K562 (cell line): ENCODE data around the gene C1QC. TPM values are rescaled to one million over a fixed set of nuclear protein-coding genes. Genes with fewer than 3 reads are reported as not detected.

Experiments
- ATAC-seq: fragments of 200-7000 bp; cut with Tn5 transposase; 3 replicates; pipeline ENCODE4 v1.9.1; 2020; ENCODE audit warnings: moderate library complexity
- BruUV-seq: library from RNA; stranded (reverse); fragments of 400-500 nt; replicated peaks from 2 replicates; lab custom pipeline; 2021; lab: Mats Ljungman, UMichigan
- CTCF ChIA-PET: fragments of 300-600 bp; formaldehyde crosslinking; extraction: SDS; loops from one replicate; lab custom pipeline; 2021; ENCODE audit warnings: low intra/inter-chr PET ratio; lab: Yijun Ruan, JAX
- POLR2A ChIA-PET: fragments of 300-600, 350-650 bp; sonication (Branson Sonifier 250); formaldehyde crosslinking; extraction: SDS; loops from one replicate; lab custom pipeline; 2021; ENCODE audit warnings: antibody characterized with exemption, inconsistent platforms; lab: Yijun Ruan, JAX
- DNase-seq, 4 experiments: peaks; one replicate each; pipeline versions ENCODE4 v3.0.0 to v3.0.0-alpha.2; 2011 to 2018; ENCODE audit warnings: low spot score in 3 of 4, mixed read lengths in 3 of 4; ENCODE audit errors: extremely low read depth in 1 of 4
- FAIRE-seq: peaks from 2 replicates; lab custom pipeline; 2011; peaks lifted over from hg19 to GRCh38; lab: Jason Lieb, UNC
- H2AFZ ChIP-seq: 2 replicates; pipeline ENCODE4 v1.6.0; 2011; ENCODE audit warnings: low read depth, low read length, control low read depth, inconsistent platforms
- H3K27ac ChIP-seq: fragments of 200-600 bp; 3 replicates; pipeline ENCODE4 v1.8.0; 2011; ENCODE audit warnings: low read depth, mild to moderate bottlenecking, control low read depth, inconsistent platforms, low read length, moderate library complexity, mixed read lengths; ENCODE audit errors: extremely low read depth
- H3K27me3 ChIP-seq, 2 experiments: fragments of 300-600 bp in 1 of 2; 2 replicates in 1 of 2; 3 replicates in 1 of 2; pipeline versions ENCODE4 v1.6.0 to v1.8.0; 2011; ENCODE audit warnings: inconsistent platforms in 2 of 2, low read length in 2 of 2, mild to moderate bottlenecking in 1 of 2, mixed read lengths in 1 of 2, moderate library complexity in 1 of 2; ENCODE audit not compliant: control insufficient read depth in 2 of 2, insufficient read depth in 2 of 2
- H3K36me3 ChIP-seq: fragments of 300-600 bp; 3 replicates; pipeline ENCODE4 v1.8.0; 2011; ENCODE audit warnings: mild to moderate bottlenecking, low read length, inconsistent platforms; ENCODE audit not compliant: control insufficient read depth, insufficient read depth
- H3K4me1 ChIP-seq, 2 experiments: fragments of 200-600 bp in 1 of 2; replicated peaks in 1 of 2; 2 replicates in 1 of 2; 3 replicates in 1 of 2; pipeline versions ENCODE4 v1.5.1 to v1.8.0; 2011; ENCODE audit warnings: inconsistent platforms in 2 of 2, low read length in 2 of 2, mild to moderate bottlenecking in 1 of 2, mixed read lengths in 1 of 2, moderate library complexity in 1 of 2; ENCODE audit not compliant: control insufficient read depth in 2 of 2, insufficient read depth in 2 of 2
- H3K4me2 ChIP-seq: 2 replicates; pipeline ENCODE4 v1.6.1; 2011; ENCODE audit warnings: low read length, control low read depth, inconsistent platforms, mixed read lengths; ENCODE audit not compliant: insufficient read depth
- H3K4me3 ChIP-seq: fragments of 200-600 bp; sonication (generic), shearing (Covaris generic); 2 replicates; pipeline ENCODE4 v1.5.1; 2016; ENCODE audit warnings: control low read depth, inconsistent platforms
- H3K79me2 ChIP-seq: fragments of 200-600 bp; 3 replicates; pipeline ENCODE4 v1.8.0; 2011; ENCODE audit warnings: low read length, inconsistent platforms; ENCODE audit not compliant: control insufficient read depth, insufficient read depth
- H3K9ac ChIP-seq, 2 experiments: 2 replicates each; pipeline versions ENCODE4 v1.6.0 to v1.6.1; 2011; ENCODE audit warnings: low read depth in 2 of 2, low read length in 2 of 2, control low read depth in 1 of 2, inconsistent platforms in 1 of 2, mild to moderate bottlenecking in 1 of 2, mixed read lengths in 1 of 2; ENCODE audit not compliant: insufficient read depth in 1 of 2
- H3K9me1 ChIP-seq: one replicate; pipeline ENCODE4 v1.6.0; 2011; ENCODE audit warnings: inconsistent platforms, mild to moderate bottlenecking, low read length, moderate library complexity; ENCODE audit not compliant: control insufficient read depth, insufficient read depth
- H3K9me3 ChIP-seq: replicated peaks from 2 replicates; pipeline ENCODE4 v1.5.1; 2011; ENCODE audit warnings: low read depth, low read length, inconsistent platforms; ENCODE audit not compliant: control insufficient read depth, insufficient read depth
- H4K20me1 ChIP-seq: replicated peaks from 2 replicates; pipeline ENCODE4 v1.6.1; 2011; ENCODE audit warnings: low read length, inconsistent platforms, mixed read lengths; ENCODE audit not compliant: control insufficient read depth, insufficient read depth
- BCLAF1 ChIP-seq, 2 experiments: fragments of 450-650 bp in 1 of 2; IDR thresholded peaks; 2 replicates each; pipeline ENCODE4 v1.6.1; 2011 to 2017; ENCODE audit warnings: low read depth in 2 of 2, antibody characterized with exemption in 1 of 2, borderline replicate concordance in 1 of 2, low read length in 1 of 2, mild to moderate bottlenecking in 1 of 2, mixed read lengths in 1 of 2; ENCODE audit not compliant: control insufficient read depth in 1 of 2
- MTA3 ChIP-seq: fragments of 450-650 bp; formaldehyde crosslinking; IDR thresholded peaks from 2 replicates; pipeline ENCODE4 v1.6.1; 2017; ENCODE audit warnings: mild to moderate bottlenecking, borderline replicate concordance
- PBX2 ChIP-seq, 2 experiments: IDR thresholded peaks in 1 of 2; conservative IDR thresholded peaks in 1 of 2; 2 replicates each; pipeline ENCODE4 v1.6.1; 2016; ENCODE audit warnings: low read depth in 2 of 2, mild to moderate bottlenecking in 1 of 2, missing compliant biosample characterization in 1 of 2, missing genetic modification characterization in 1 of 2, moderate library complexity in 1 of 2
- PHTF2 ChIP-seq: fragments of 250-450 bp; sonication (Bioruptor Pico); IDR thresholded peaks from 2 replicates; pipeline ENCODE4 v1.5.0; 2021; ENCODE audit warnings: mild to moderate bottlenecking
- RAD21 ChIP-seq, 2 experiments: fragments of 250-450 bp in 1 of 2; fragments of 450-650 bp in 1 of 2; sonication (Bioruptor Pico) in 1 of 2; formaldehyde crosslinking in 1 of 2; IDR thresholded peaks in 1 of 2; conservative IDR thresholded peaks in 1 of 2; 2 replicates each; pipeline versions ENCODE4 v1.4.0 to v1.8.0; 2020 to 2022; ENCODE audit warnings: mild to moderate bottlenecking in 2 of 2, moderate library complexity in 1 of 2
- SRSF9 ChIP-seq: fragments of 200-400 bp; formaldehyde crosslinking; IDR thresholded peaks from 2 replicates; pipeline ENCODE4 v1.6.1; 2017; ENCODE audit warnings: low read depth, low read length, borderline replicate concordance
- TBL1XR1 ChIP-seq, 2 experiments: IDR thresholded peaks; 2 replicates each; pipeline ENCODE4 v1.6.1; 2012; ENCODE audit warnings: improper control_type of control experiment in 2 of 2, low read length in 2 of 2, mild to moderate bottlenecking in 1 of 2
- THAP12 ChIP-seq: fragments of 250-450 bp; sonication (Bioruptor Pico); IDR thresholded peaks from 2 replicates; pipeline ENCODE4 v1.9.0; 2021; ENCODE audit warnings: mild to moderate bottlenecking, inconsistent platforms
- ZNF12 ChIP-seq: sonication (generic); formaldehyde crosslinking; IDR thresholded peaks from 2 replicates; pipeline ENCODE4 v1.4.0; 2020; ENCODE audit warnings: mild to moderate bottlenecking, missing genetic modification reagents
- WGBS: fragments of 100-300 bp; shearing (Covaris generic); methylation state at CpG from one replicate; pipeline ENCODE4 v1.1.6; 2016; ENCODE audit warnings: low coverage, mixed read lengths; ENCODE audit not compliant: insufficient coverage; ENCODE audit errors: missing lambda C conversion rate; 5-methylcytosine and 5-hydroxymethylcytosine counted together
- in situ Hi-C: fragments of 300-500 bp; cut with MboI; formaldehyde crosslinking; loops from 4 replicates; pipeline ENCODE4 v1.15.0; 2018; ENCODE audit warnings: inconsistent platforms, mixed read lengths
- intact Hi-C: fragments of 100-400 bp; cut with micrococcal nuclease; formaldehyde crosslinking; loops from 2 replicates; pipeline ENCODE4 v1.14.2; 2022
- polyA plus RNA-seq, 8 experiments: library from polyadenylated mRNA; depleted of rRNA in 4 of 8; stranded (reverse) in 5 of 8; unstranded in 3 of 8; fragments of >200 nt; fragmentation: Nextera tagmentation in 2 of 8; fragmentation: Illumina TruSeq in 1 of 8; extraction: Ambion mirVana in 2 of 8; extraction: Trizol in 1 of 8; gene quantifications; 2 replicates each; pipeline versions ENCODE4 v1.2.1 to v1.2.3, GENCODE V29; 2011 to 2014; ENCODE audit warnings: inconsistent platforms in 1 of 8, missing spikeins in 1 of 8
- total RNA-seq, 7 experiments: library from RNA; depleted of rRNA in 6 of 7; stranded (reverse); fragments of >200 nt in 6 of 7; fragmentation: Illumina TruSeq in 2 of 7; extraction: Trizol in 2 of 7; gene quantifications; 2 replicates each; pipeline versions ENCODE4 v1.2.1 to v1.2.3, GENCODE V29; 2011 to 2021; ENCODE audit warnings: low replicate concordance in 1 of 7

Gene C1QC
- total and polyA plus RNA-seq, 9 of the 15 experiments (the other 6 are each of a cell fraction or from before 2014, with no cell fraction given) = 0.69 TPM; not detected in 8

GRCh38 chr1:22689505-22689904, 46.1 kb downstream of the C1QC start:
- ChIA-PET POLR2A (interaction anchor here (0.6 to 1.4 kb wide), 3 partner anchors 9 to 206 kb away, joined by 3 to 4 read pairs (median 3); no protein-coding TSS in a partner anchor), CTCF (no interaction called here)
- Histone ChIP-seq H2AFZ (no peak overlapping the region), H3K27me3 (peaks cover 33 to 52% of the 10 kb centered on the region in 2 experiments), H3K27ac (no peak overlapping the region), H3K4me2 (no peak overlapping the region), H3K4me3 (no peak overlapping the region), H3K9me3 (no peaks in the 10 kb centered on the region), H3K9ac (no peak overlapping the region), H3K36me3 (no peaks in the 10 kb centered on the region), H4K20me1 (peaks cover 6% of the 10 kb centered on the region; the same call in 1 of the 2 replicates), H3K9me1 (no peaks in the 10 kb centered on the region), H3K4me1 (0 out of 5 replicates have a peak, but pooled peaks cover 0 to 4% of the 10 kb centered on the region in 2 experiments), H3K79me2 (no peaks in the 10 kb centered on the region)
- intact Hi-C loops = no loop called here
- BruUV-seq = no TSS peak
- ATAC-seq (no peak), FAIRE-seq (no peak), DNase-seq (no peak)
- in situ Hi-C loops = no loop called here
- no peak for TF ChIP-seq THAP12 (CRISPR knock-in tag)
- TF ChIP-seq ZNF12 (CRISPR knock-in tag) = no peak
- no peak for TF ChIP-seq PBX2 (CRISPR knock-in tag; IDR thresholded peaks at IDR 0.05; ENCODE audit: low read depth)
- no peak for TF ChIP-seq PBX2 (tag; conservative IDR thresholded peaks at IDR 0.05; ENCODE audit: low read depth)
- no peak for TF ChIP-seq SRSF9
- TF ChIP-seq BCLAF1 (IDR thresholded peaks at IDR 0.05; ENCODE audit: borderline replicate concordance in 1 of 2, control insufficient read depth in 1 of 2, low read depth in 2 of 2, low read length in 1 of 2) = no peak
- no peak for TF ChIP-seq RAD21 (CRISPR knock-in tag; conservative IDR thresholded peaks at IDR 0.05 in 1 of 2, IDR thresholded peaks at IDR 0.05 in 1 of 2)
- no peak for TF ChIP-seq PHTF2
- TF ChIP-seq MTA3 = no peak
- TF ChIP-seq TBL1XR1 (IDR thresholded peaks at IDR 0.05; ENCODE audit: low read length in 2 of 2) = no peak
- 1% methylated on average over 11 of the region's 11 CpGs for WGBS
